LNCAP (cell line): ENCODE measurements around the gene TCFL5.

Experiments
- CTCF ChIP-seq: fragments of 450-650 bp; IDR thresholded peaks from 2 replicates; pipeline ENCODE4 v1.5.1; 2017; ENCODE audit warnings: mild to moderate bottlenecking

Gene TCFL5

DNA sequence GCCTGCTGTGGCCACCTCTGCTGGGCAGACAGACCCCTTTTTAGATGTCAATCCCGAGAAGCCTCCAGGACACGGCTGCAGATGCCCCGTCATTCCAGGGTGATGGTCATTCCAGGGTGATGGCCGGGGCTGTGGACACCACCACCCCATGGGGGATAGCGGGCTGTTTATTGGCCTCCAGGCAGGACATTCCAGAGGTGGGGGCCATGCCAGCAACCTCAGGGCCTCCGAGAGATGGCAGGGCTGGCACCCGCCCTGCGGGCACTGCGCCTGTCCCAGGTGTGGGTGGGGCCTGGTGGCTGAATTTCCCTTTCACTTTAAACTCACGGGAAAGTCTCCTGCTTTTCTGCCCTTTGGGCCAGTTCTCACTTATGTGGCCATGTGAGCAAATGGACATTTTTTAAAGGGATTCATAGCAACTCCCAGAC is 30.2 kb downstream of the TCFL5 start:
- TF ChIP-seq CTCF, result no peak

- TF ChIP-seq CTCF, result no peak
These were observed 30.8 kb downstream of the TCFL5 start for GRCh38 chr20:62830821-62831220.

DNA sequence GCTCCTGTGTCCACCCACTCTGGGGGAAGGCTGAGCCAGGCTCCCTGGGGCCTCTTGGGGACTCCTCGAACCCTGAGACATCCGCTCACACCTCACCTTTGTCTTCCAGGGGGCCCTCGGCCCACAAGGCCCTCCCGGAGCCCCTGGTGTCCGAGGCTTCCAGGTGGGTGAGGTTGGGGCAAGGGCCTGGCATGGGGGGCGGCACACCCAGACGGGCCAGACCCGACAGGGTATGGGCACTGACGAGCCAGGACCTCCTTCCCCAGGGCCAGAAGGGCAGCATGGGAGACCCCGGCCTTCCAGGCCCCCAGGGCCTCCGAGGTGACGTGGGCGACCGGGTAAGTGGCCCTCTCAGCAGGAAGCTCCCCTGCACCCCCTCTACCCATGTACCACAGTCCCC is 31.4 kb downstream of the TCFL5 start:
- TF ChIP-seq CTCF, result no peak

GRCh38 chr20:62829231-62830230 is 32.1 kb downstream of the TCFL5 start:
- no peak for TF ChIP-seq CTCF

DNA sequence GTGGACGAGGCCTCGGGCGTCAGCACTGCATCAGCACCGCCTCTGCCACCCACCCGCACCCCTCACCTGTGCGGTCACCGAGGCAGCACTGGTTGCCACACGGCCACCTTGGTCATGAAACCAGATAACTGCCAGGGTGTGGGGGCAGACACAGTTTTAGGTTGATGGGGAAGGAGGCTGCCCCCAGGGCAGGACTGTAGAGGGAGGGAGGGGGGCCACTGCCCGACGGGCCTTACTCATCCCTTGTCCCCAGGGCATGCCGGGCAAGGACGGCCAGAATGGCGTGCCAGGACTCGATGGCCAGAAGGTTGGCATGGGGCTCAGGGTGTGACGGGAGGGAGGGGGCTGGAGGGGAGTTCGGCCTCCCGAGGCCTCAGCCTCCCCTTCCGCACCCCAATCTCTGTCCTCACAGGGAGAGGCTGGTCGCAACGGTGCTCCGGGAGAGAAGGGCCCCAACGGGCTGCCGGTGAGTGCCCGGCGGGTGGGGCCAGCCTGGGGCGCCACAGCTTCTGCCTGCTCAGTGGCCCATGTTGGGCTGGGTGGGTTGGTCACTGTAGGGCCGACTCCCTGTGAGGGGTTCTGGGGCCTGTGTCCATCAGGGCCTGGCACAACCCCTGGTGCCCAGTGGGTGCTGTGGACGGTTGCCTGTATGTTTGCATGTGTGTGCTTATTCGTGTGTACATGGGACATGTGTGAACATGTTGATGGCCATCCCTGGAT is 33.0 kb downstream of the TCFL5 start:
- no peak for TF ChIP-seq CTCF

DNA sequence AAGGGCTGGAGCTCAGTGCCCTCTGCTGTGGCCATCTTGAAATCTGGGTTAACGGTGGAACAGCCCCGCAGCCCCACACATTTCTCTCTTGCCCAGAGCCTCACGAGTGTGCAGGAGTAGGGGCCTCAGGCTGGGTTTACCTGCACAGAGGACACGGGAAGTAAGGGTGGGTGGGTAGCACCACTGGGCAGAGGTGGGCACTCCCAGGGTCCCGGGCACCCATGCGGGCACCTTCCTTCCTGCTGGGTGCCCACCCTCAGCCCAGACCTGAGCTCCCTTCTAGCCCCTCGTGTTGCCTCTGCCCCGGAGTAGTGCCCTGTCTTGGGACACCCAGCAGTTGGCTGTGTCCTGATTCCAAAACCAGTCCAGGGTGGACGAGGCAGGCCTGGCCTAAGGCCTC is 33.6 kb downstream of the TCFL5 start:
- no peak for TF ChIP-seq CTCF

- TF ChIP-seq CTCF, result no peak
These were observed 34.1 kb downstream of the TCFL5 start for GRCh38 chr20:62827311-62828038.
